HG02759 (cell line): ENCODE data around the gene NFE2.
A peak's percentile ranks its signal among the peaks of the same experiment; 100 is the strongest.
"Not testable (repeated sequence)": the region's sequence is repeated elsewhere in the genome, so short reads cannot be mapped to it uniquely, and the experiment has no call there.

Experiments used
- ATAC-seq: cut with Tn5 transposase; IDR thresholded peaks from one replicate; pipeline ENCODE4 v1.9.1; 2021; ENCODE audit warnings: mild to moderate bottlenecking, moderate library complexity; ENCODE audit not compliant: unreplicated experiment

The NFE2 gene

DNA sequence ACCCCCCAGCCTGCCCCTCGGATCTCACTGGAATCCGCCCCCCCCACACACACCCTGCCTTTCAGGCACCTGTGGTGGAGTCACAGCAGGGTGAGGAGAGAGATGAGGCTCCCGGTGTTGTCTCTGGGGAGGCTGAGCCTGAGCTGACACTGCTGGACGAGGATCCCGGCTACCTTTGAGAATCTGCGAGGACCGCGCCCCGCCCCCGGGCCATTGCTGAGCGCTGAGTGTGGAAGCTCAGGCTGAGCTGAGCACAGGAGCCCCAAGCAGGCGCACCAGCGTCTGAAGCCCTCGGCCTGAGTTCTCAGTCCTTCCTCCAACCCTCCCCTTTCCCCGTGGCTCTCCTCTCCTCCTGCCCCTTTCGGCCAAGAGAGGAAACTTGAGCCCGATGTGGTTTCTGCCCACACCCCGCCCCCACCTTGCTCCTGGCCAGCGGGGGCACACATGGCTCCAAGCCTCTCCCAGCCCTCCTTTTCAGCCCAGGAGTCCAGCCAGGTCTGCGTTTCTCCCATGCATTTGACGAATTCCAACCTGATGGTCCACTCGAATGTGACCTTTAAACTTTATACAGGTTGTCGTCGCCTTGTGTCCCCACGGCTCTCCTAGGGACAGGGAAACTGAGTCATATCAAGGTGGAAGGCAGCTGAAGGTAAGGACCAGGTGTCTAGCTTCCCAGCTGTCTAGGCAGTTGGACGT is at the start of gene NFE2:
TSS of gene NFE2 (minus strand) at position 284 of the 696 bp plus-strand sequence. CDS start 5,767 bp downstream, outside the sequence.
- ATAC-seq: no peak

DNA sequence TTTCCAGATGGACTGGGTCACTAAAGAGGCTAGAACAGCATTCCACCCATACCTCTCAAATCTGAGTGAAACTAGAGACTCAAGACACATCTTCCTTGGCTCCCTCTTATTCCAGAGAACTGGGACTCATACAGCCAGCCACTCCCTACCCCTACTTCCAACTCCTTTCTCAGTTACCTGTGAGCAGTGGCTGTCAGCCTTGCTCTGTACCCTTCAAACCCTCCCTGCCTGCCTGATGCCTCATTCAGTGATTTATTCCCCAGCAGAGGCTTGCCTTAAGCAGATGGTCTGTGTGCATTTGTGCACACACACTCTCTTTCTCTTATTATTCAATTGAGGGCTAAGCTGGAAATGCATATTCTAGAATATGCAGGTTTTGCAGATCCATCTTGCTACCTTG is 48.9 kb upstream of the NFE2 start:
- no peak for ATAC-seq

GRCh38 chr12:54349036-54349435 is 48.2 kb upstream of the NFE2 start:
- no peak for ATAC-seq

GRCh38 chr12:54341378-54342300 is 40.8 kb upstream of the NFE2 start:
- no peak for ATAC-seq

GRCh38 chr12:54340846-54341245 is 40.0 kb upstream of the NFE2 start:
- ATAC-seq: no peak

GRCh38 chr12:54338698-54339296 is 38.0 kb upstream of the NFE2 start:
- ATAC-seq: no peak

DNA sequence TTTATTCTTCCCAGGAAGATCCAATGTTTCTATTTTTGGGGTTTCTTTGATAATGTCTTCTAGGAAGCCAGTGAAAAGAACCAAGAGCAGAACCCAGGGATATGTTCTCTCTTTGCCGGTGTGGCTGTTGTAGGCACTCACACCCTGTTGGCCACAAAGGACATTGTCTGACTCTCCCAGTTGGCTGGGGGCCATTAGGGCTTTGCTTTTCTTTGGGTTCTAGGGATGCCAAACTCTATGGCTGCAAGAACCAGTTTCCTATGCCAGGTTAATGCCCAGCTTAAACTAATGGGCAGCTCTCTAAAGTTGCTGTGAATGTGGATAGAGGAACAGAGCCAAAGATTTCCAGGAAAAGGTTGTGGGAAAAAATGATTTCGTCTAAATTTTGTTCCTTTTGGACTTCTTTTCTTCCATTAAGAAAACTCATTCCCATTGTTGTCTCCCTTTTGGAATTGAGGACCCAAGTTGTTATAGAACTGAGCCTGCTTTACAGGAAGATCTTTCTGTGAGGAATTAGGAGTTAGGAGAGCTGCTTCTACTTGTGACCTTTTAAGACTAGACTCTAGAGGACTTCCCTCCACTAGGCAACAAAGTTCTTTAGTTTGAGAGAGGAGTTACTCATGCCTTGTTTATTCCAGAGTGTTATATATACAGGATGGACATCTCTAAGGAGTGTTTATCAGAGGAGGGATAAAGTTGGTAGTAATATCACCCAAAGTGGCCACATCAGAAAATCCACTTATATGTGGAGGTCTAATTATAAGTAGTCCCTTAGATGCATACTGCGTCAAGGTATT is 37.2 kb upstream of the NFE2 start:
- no peak for ATAC-seq

- ATAC-seq: no peak
Measured at GRCh38 chr12:54337280-54337842, 36.5 kb upstream of the NFE2 start.

- no peak for ATAC-seq
Measured at GRCh38 chr12:54333420-54334034, 32.7 kb upstream of the NFE2 start.

DNA sequence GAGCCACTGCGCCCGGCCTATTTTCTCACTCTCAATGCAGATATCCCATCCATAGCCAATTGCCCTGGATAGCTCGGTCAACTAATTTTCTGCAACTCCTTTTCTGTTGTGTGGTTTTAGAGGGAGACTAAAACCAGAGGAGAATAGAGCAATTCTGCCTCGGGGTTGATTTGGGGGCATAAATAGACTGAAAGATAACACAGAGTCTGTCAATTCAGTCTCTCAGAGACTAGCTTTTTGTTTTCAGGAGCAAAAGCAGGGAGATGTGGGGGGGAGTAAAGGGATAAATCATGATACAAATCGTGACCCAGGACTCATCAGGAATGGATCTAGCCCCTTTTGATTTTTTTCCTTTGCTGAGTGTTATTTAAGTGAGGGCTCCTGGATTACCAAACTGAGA is 30.6 kb upstream of the NFE2 start:
- no peak for ATAC-seq

- ATAC-seq: no peak
Measured at GRCh38 chr12:54330442-54330841, 29.6 kb upstream of the NFE2 start.

DNA sequence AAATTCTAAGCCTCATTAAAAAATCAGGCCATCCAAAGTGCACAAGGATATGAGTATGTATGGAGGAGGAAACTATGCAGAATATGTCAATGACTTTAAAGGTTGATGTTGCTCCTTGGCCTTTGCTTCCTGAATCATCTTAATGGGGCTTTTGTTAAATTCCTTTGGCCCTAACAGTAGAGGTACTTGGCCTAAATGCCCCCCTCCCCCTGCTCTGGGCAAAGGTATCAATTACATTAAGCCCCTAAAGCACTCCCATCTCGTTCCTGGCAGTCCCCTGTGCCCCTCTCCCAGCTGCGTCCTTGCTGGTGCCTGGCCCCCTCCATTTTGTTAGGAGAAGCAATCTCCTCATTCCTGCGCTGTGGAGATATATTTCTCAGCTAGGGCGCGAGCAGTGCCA is 28.9 kb upstream of the NFE2 start:
- no peak for ATAC-seq

GRCh38 chr12:54328595-54329337 is 28.0 kb upstream of the NFE2 start:
- ATAC-seq: no peak

DNA sequence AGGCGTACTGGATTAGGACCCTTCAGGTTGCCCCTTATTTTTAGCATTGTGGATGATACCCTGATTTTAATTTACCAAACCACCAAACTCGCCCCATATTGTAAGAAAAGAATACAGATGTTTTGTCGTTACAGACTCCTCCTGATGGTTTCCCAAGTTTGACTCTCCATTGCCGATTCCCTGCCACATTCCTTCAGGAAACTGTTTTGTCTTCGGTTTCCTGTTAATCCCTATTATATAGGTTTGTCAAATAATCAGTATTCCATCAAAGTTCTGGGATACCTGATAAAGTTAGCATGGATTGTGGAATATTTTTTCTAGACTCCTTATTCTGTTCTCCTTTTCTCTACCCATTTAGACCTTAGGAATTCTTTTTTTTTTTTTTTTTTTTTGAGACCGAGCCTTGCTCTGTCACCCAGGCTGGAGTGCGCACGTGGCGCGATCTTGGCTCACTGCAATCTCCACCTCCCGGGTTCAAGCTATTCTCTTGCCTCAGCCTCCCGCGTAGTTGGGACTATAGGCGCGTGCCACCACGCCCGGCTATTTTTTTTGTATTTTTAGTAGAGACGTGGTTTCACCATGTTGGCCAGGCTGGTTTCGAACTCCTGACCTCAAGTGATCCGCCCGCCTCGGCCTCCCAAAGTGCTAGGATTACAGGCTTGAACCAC is 24.8 kb upstream of the NFE2 start:
- not testable (repeated sequence) for ATAC-seq

DNA sequence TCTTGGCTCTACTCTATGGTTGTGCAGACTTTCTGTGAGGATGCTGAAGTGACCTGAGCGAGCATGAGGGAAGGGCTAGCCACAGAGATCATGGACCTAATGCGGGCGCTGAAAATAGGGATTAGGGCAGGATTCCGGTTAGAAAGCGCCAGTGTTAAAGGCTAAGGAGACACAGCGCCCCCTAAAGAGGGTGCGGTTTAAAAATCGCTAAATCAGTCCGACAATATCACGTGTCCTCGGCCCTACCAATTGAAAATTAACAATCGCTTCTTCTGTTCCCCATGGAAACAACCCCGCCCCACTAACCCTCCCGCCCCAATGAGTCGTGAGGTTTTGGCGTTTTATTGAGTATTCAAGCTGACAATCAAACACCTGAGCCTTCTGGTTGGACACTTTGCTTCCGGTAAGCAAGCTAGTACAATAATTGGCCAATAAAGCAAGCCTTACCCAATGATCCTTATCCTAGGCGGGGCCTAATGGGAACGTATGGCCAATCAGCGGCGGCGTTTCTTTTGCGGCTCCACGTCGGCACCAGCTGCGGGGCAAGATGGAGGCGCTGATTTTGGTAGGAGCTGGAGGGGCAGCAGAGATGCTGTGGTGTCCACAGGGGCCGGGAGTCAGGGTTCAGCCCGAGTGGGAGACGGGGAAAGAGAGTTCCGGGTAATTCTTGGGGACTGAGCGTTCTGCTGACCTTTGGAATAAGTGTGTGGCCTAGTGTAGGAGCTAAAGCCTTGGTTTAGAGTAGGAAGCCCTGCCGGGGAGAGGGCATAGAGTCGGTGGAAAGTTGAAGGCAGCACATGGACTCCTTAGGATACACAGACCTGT is 24.0 kb upstream of the NFE2 start, which contains the start of gene COPZ1:
TSS of gene COPZ1 (plus strand) at position 515 of the 825 bp plus-strand sequence. CDS start at position 548, 33 bp downstream.
- peak; percentile 99 for ATAC-seq

DNA sequence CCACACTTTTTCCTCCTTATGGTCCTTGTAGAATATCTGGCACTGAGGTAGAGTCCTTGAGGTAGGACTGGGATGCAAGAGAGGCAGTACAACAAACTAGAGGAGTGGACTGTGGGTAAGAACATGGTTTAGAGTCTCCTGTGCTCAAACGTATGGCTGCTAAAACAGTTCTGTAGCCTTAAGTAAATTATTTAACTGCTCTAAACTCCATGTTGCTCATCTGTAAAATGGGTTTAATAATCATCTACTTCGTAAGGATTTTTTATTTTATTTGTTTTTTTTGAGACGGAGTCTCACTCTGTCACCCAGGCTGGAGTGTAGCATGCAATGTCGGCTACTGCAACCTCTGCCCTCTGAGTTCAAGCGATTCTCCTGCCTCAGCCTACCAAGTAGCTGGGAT is 20.5 kb upstream of the NFE2 start:
- no peak for ATAC-seq

DNA sequence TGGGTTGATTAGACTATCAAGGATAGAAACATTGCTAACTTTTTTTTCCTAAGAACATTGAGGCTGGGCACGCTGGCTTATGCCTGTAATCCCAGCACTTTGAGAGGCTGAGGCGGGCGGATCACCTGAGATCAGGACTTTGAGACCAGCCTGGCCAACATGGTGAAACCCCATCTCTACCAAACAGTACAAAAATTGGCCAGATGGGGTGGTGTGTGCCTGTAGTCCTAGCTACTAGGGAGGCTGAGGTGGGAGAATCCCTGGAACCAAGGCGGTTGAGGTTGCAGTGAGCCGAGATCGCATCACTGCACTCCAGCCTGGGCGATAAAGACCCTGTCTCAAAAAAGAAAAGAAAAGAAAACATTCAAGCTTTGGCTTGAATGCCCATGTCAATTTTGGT is 11.5 kb upstream of the NFE2 start:
- not testable (repeated sequence) for ATAC-seq

DNA sequence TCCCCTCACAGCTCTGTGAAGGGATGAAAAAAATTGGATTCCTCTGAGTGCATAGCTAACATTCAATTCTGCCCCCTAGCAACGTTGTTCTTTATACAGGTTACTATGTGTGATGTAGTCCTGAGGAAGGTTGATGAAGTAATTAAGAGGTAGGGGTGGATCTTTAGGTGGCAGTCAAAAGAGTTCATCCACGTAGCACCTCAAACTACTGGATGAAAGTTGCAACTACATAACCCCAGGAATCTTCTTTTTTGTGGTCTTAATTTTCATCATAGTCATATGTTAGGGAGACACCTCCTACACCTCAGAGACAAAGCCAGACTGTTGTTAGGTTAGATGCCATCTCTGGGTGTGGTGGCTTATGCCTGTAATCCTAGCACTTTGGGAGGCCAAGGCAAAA is 10.2 kb upstream of the NFE2 start:
- ATAC-seq: no peak
